ENCODE data around the gene MRPL28.
"Not testable (repeated sequence)": the region's sequence is repeated elsewhere in the genome, so short reads cannot be mapped to it uniquely, and the experiment has no call there.

Gene MRPL28

DNA sequence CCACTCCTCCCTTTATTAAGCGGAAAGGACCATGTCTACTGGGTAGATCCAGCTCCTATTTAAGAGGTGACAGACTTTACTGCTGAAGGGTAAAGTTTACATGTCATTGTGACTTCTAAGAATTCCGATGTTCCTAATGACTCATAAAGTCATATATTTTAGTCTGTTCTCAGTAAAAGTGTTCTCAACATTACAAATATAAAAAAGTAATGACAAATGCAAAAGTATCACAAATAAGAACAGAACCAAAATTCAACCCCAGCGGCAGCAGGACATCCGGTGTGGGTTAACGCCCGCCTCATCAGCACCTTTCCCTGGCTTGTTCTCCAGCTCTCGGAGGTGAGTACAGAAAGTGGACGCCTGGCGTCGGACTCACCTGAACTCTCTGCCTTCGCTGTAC, 24.6 kb downstream of the MRPL28 start:
- Histone ChIP-seq H3K4me1 (ENCODE audit: insufficient read depth, low read length) (peaks cover 36% of the 10 kb centered on the region), H3K4me2 (ENCODE audit: insufficient read depth, low read length) (no peak overlapping the region), H3K79me2 (ENCODE audit: insufficient read depth, low read length) (peaks cover 92% of the 10 kb centered on the region), H3K9ac (ENCODE audit: low read depth, low read length) (no peak overlapping the region), H3K27ac (ENCODE audit: low read length) (no peak overlapping the region), H3K27me3 (ENCODE audit: insufficient read depth, low read length, poor library complexity) (no peaks in the 10 kb centered on the region), H4K20me1 (ENCODE audit: insufficient read depth, low read length) (peaks cover 76% of the 10 kb centered on the region), H2AFZ (ENCODE audit: low read depth, low read length) (no peak overlapping the region), H3K9me3 (ENCODE audit: insufficient read depth, low read length, severe bottlenecking) (no peaks in the 10 kb centered on the region), H3K36me3 (ENCODE audit: insufficient read depth, low read length) (peaks cover 63% of the 10 kb centered on the region), H3K4me3 (ENCODE audit: low read depth in 1 of 2, low read length in 2 of 2) (no peak overlapping the region)
- ATAC-seq (ENCODE audit: insufficient read depth, low read depth) (no peak), DNase-seq (no peak)
- TF ChIP-seq, protein P1, sequence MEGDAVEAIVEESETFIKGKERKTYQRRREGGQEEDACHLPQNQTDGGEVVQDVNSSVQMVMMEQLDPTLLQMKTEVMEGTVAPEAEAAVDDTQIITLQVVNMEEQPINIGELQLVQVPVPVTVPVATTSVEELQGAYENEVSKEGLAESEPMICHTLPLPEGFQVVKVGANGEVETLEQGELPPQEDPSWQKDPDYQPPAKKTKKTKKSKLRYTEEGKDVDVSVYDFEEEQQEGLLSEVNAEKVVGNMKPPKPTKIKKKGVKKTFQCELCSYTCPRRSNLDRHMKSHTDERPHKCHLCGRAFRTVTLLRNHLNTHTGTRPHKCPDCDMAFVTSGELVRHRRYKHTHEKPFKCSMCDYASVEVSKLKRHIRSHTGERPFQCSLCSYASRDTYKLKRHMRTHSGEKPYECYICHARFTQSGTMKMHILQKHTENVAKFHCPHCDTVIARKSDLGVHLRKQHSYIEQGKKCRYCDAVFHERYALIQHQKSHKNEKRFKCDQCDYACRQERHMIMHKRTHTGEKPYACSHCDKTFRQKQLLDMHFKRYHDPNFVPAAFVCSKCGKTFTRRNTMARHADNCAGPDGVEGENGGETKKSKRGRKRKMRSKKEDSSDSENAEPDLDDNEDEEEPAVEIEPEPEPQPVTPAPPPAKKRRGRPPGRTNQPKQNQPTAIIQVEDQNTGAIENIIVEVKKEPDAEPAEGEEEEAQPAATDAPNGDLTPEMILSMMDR (IDR thresholded peaks at IDR 0.05; ENCODE audit: borderline replicate concordance, extremely low read depth, low read length, poor library complexity, severe bottlenecking), result no peak
- TF ChIP-seq EZH2 (IDR thresholded peaks at IDR 0.05; ENCODE audit: borderline replicate concordance, low read depth, low read length, severe bottlenecking), result no peak

DNA sequence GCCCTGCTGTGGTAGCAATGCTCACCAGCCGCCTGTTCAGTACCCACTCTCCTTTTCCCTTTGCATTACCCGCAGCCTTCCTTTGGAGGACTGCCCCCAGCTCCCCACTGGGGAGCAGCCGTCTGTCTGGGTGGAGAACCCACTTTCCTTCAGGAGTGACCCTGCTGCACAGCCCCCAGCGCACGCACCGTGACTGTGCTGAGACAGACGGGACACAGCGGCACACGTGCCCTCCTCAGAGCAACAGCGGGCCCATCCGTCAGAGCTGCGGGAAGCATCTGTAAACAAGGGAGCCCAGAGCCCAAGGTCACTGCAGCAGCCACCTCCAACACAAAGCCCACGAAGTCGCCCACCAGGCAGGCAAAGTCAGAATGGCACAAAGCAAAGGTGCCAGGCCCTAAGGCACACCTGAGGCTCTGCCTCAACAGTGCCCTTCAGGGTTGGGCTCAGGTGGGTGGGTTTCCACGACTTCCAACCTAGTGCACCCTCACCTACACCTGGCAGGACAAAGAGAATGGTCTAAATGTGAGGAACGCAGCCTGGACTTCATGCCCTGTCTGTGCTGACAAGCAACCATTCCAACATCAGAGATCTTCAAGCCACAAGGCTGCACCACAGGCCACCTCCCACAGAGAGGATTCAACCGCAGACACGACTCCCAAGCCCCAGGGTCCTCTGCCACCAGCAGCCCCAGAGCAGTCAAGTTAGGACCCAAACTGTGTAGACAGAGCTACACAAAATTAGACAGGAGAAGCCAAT, 27.7 kb downstream of the MRPL28 start:
- H3K4me3 ChIP-seq (ENCODE audit: low read depth in 1 of 2, low read length in 2 of 2), result no peak overlapping the region
- DNase-seq, result no peak
- no peak overlapping the region for H3K4me2 ChIP-seq (ENCODE audit: insufficient read depth, low read length)
- ATAC-seq (ENCODE audit: insufficient read depth, low read depth), result no peak; the same call in 2 of the 3 replicates
- peaks cover 48% of the 10 kb centered on the region for H3K36me3 ChIP-seq (ENCODE audit: insufficient read depth, low read length)
- no peak overlapping the region for H3K9ac ChIP-seq (ENCODE audit: low read depth, low read length)
- TF ChIP-seq EZH2 (IDR thresholded peaks at IDR 0.05; ENCODE audit: borderline replicate concordance, low read depth, low read length, severe bottlenecking), result no peak
- TF ChIP-seq, protein P1 (IDR thresholded peaks at IDR 0.05; ENCODE audit: borderline replicate concordance, extremely low read depth, low read length, poor library complexity, severe bottlenecking), result no peak
- peaks cover 76% of the 10 kb centered on the region for H4K20me1 ChIP-seq (ENCODE audit: insufficient read depth, low read length)
- no peaks in the 10 kb centered on the region for H3K27me3 ChIP-seq (ENCODE audit: insufficient read depth, low read length, poor library complexity)
- H3K4me1 ChIP-seq (ENCODE audit: insufficient read depth, low read length), result peaks cover 20% of the 10 kb centered on the region
- no peaks in the 10 kb centered on the region for H3K9me3 ChIP-seq (ENCODE audit: insufficient read depth, low read length, severe bottlenecking)
- no peak overlapping the region for H2AFZ ChIP-seq (ENCODE audit: low read depth, low read length)
- peaks cover 94% of the 10 kb centered on the region for H3K79me2 ChIP-seq (ENCODE audit: insufficient read depth, low read length)
- H3K27ac ChIP-seq (ENCODE audit: low read length), result no peak overlapping the region; the same call in 1 of the 2 replicates

DNA sequence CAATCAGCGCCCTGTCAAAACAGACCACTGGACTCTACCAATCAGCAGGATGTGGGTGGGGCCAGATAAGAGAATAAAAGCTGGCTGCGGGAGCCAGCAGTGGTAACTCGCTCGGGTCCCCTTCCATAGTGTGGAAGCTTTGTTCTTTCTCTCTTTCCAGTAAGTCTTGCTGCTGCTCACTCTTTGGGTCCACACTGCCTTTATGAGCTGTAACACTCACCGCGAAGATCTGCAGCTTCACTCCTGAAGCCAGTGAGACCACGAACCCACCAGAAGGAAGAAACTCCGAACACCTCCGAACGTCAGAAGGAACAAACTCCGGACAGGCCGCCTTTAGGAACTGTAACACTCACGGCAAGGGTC, 28.4 kb downstream of the MRPL28 start:
- peaks cover 93% of the 10 kb centered on the region for H3K79me2 ChIP-seq (ENCODE audit: insufficient read depth, low read length)
- H3K27ac ChIP-seq (ENCODE audit: low read length), result peak overlapping the region; percentile 32; the same call in 1 of the 2 replicates

GRCh38 chr16:341095-341973, 29.0 kb downstream of the MRPL28 start:
- H2AFZ ChIP-seq (ENCODE audit: low read depth, low read length); H3K4me2 ChIP-seq (ENCODE audit: insufficient read depth, low read length); ATAC-seq (ENCODE audit: insufficient read depth, low read depth); DNase-seq; H3K27me3 ChIP-seq (ENCODE audit: insufficient read depth, low read length, poor library complexity); H3K9me3 ChIP-seq (ENCODE audit: insufficient read depth, low read length, severe bottlenecking); H3K27ac ChIP-seq (ENCODE audit: low read length); H3K4me3 ChIP-seq (ENCODE audit: low read depth in 1 of 2, low read length in 2 of 2); H3K9ac ChIP-seq (ENCODE audit: low read depth, low read length): not testable (repeated sequence)
- peaks cover 18% of the 10 kb centered on the region for H3K4me1 ChIP-seq (ENCODE audit: insufficient read depth, low read length)
- H4K20me1 ChIP-seq (ENCODE audit: insufficient read depth, low read length), result peaks cover 69% of the 10 kb centered on the region
- H3K36me3 ChIP-seq (ENCODE audit: insufficient read depth, low read length), result peaks cover 35% of the 10 kb centered on the region
- H3K79me2 ChIP-seq (ENCODE audit: insufficient read depth, low read length), result peaks cover 93% of the 10 kb centered on the region

More for the DNA sequence above, 28.4 kb downstream of the MRPL28 start:
- not testable (repeated sequence) for H3K9me3 ChIP-seq (ENCODE audit: insufficient read depth, low read length, severe bottlenecking); H3K4me3 ChIP-seq (ENCODE audit: low read depth in 1 of 2, low read length in 2 of 2); H3K4me2 ChIP-seq (ENCODE audit: insufficient read depth, low read length); H3K27me3 ChIP-seq (ENCODE audit: insufficient read depth, low read length, poor library complexity); H2AFZ ChIP-seq (ENCODE audit: low read depth, low read length); H3K9ac ChIP-seq (ENCODE audit: low read depth, low read length); ATAC-seq (ENCODE audit: insufficient read depth, low read depth)
- Histone ChIP-seq H4K20me1 (ENCODE audit: insufficient read depth, low read length) (peaks cover 74% of the 10 kb centered on the region), H3K36me3 (ENCODE audit: insufficient read depth, low read length) (peaks cover 41% of the 10 kb centered on the region), H3K4me1 (ENCODE audit: insufficient read depth, low read length) (peaks cover 20% of the 10 kb centered on the region)
- peak; percentile 47 for DNase-seq

Data from DND-41 (cell line).